OCI-LY3 (cell line): ENCODE data around the gene RMI2.

Experiments used
- EZH2phosphoT487 ChIP-seq: fragments of 200-600 bp; shearing (Covaris generic); IDR thresholded peaks from 2 replicates; pipeline ENCODE4 v1.6.1; 2018; ENCODE audit warnings: antibody characterized with exemption, mixed run types, low read depth
- TF ChIP-seq, protein P1 (sequence below): fragments of 200-600, 300-600 bp; sonication (generic); IDR thresholded peaks from 2 replicates; pipeline ENCODE4 v1.5.1; 2014; ENCODE audit warnings: antibody characterized with exemption, low read length, low read depth

GRCh38 chr16:11398851-11399250 is 53.6 kb downstream of the RMI2 start:
- TF ChIP-seq, protein P1, sequence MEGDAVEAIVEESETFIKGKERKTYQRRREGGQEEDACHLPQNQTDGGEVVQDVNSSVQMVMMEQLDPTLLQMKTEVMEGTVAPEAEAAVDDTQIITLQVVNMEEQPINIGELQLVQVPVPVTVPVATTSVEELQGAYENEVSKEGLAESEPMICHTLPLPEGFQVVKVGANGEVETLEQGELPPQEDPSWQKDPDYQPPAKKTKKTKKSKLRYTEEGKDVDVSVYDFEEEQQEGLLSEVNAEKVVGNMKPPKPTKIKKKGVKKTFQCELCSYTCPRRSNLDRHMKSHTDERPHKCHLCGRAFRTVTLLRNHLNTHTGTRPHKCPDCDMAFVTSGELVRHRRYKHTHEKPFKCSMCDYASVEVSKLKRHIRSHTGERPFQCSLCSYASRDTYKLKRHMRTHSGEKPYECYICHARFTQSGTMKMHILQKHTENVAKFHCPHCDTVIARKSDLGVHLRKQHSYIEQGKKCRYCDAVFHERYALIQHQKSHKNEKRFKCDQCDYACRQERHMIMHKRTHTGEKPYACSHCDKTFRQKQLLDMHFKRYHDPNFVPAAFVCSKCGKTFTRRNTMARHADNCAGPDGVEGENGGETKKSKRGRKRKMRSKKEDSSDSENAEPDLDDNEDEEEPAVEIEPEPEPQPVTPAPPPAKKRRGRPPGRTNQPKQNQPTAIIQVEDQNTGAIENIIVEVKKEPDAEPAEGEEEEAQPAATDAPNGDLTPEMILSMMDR = no peak
- no peak for TF ChIP-seq EZH2phosphoT487
